ENCODE results near the gene KCNJ8.

GRCh38 chr12:21809100-21809499, 34.6 kb upstream of the KCNJ8 start:
- TF ChIP-seq POLR2AphosphoS5 (IDR thresholded peaks at IDR 0.05) (no peak), CTCF (IDR thresholded peaks at IDR 0.05) (no peak)

Measured in esophagus muscularis mucosa (tissue), 3 donors.